Pericardium fibroblast (primary cell): ENCODE data around the gene HARS1. TPM values are rescaled to one million over a fixed set of nuclear protein-coding genes. Genes with fewer than 3 reads are reported as not detected.

Experiments
- total RNA-seq: library from RNA; depleted of rRNA; stranded (reverse); fragments of >200 nt; gene quantifications from 2 replicates; pipeline ENCODE4 v1.2.3, GENCODE V29; 2015

Gene HARS1, protein sequence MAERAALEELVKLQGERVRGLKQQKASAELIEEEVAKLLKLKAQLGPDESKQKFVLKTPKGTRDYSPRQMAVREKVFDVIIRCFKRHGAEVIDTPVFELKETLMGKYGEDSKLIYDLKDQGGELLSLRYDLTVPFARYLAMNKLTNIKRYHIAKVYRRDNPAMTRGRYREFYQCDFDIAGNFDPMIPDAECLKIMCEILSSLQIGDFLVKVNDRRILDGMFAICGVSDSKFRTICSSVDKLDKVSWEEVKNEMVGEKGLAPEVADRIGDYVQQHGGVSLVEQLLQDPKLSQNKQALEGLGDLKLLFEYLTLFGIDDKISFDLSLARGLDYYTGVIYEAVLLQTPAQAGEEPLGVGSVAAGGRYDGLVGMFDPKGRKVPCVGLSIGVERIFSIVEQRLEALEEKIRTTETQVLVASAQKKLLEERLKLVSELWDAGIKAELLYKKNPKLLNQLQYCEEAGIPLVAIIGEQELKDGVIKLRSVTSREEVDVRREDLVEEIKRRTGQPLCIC
- 51.8 and 56.4 TPM in 2 replicates for total RNA-seq

DNA sequence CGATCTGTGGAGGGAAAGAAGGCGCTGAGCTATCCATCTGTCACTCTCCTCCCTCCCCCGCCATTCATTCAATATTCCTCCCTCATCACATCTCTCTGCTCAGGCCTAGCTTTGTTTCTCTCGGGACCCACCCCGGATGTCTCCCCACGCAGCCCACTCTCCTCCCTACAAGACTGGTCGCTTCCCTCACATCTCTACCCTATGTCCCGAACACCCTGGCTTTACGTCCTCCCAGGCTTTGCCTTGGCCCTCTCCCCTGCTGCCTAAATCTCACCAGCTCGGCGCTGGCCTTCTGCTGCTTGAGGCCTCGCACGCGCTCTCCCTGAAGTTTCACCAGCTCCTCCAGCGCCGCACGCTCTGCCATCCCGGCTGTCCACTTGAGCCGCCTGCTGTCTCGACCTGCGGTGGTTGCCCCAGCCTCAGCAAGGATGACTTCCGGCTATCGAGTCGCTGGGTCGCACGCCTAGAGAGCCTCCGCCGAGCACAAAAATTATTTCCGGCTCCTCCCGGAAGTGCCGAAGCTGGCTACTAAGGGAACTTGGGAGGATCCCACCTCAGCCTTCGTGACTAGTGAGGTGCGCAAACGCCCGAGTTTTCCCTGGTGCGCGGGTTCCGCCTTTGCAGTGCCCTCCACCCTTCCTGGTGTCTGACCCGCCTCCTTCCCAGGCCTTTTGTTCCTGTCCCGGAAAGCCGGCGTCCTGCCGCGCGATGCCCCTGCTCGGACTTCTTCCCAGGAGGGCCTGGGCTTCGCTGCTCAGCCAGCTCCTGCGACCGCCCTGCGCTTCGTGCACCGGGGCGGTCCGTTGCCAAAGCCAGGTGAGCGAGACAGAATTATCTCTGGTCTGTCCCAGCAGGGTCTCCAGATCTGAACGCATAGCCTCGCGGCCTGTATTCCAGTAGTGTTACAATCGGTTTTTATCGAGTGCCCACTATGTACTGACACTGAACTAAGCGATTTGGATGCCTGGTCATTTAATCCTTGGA lies at the start of gene HARS1, which contains the start of gene HARS2:
Gene HARS1, minus strand, starts transcription at position 430 of the 984 bp plus-strand sequence. Its CDS starts 66 bp downstream, at position 364.
Gene HARS2, plus strand, starts transcription at position 515 of the 984 bp plus-strand sequence. Its CDS starts 194 bp downstream, at position 709.

DNA sequence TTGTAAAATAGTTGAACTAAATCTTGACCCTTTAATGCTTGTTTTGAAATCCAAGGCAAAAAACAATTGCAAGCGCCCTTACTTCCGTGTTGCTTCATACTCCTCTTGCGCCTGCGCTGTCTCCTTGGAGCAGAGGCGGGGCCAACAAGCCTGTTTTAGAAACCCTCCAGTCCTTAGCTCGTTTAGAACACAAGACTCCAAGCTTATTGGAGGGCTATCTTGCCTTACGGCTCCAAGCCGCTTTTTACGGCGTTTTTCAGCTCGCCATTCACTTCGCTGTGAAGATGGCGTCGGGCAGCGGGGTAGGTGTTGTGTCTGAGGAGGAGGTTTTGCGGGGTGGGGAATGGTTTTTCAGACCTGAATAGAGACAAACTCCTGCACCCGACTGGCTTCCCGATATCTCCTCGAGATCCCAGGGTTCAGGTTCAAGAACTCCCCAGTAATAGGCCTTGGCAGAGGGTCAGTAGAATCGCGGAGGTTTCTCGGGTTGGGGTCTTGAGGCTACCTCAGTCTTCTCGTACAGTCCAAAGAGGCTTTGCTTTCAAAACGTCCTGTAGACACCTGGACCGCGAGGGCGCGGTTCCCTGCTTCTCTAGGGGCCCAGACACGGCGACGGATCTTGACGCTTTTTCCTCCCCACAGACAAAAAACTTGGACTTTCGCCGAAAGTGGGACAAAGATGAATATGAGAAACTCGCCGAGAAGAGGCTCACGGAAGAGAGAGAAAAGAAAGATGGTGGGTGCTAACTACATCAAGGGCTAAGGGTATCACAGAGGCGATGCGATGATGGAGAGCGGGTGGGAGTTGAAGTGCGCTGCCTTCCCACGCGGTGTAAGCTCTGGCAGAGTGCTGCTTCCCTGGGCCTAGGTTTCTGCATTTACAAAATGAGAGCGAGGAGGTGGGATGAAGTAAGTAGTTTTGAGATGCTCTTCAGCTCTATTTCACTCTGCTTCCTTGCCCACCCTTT lies 9.3 kb upstream of the HARS1 start, which contains the start of gene ZMAT2:
Gene ZMAT2, plus strand, starts transcription at position 271 of the 968 bp plus-strand sequence. Its CDS starts 14 bp downstream, at position 285.

DNA sequence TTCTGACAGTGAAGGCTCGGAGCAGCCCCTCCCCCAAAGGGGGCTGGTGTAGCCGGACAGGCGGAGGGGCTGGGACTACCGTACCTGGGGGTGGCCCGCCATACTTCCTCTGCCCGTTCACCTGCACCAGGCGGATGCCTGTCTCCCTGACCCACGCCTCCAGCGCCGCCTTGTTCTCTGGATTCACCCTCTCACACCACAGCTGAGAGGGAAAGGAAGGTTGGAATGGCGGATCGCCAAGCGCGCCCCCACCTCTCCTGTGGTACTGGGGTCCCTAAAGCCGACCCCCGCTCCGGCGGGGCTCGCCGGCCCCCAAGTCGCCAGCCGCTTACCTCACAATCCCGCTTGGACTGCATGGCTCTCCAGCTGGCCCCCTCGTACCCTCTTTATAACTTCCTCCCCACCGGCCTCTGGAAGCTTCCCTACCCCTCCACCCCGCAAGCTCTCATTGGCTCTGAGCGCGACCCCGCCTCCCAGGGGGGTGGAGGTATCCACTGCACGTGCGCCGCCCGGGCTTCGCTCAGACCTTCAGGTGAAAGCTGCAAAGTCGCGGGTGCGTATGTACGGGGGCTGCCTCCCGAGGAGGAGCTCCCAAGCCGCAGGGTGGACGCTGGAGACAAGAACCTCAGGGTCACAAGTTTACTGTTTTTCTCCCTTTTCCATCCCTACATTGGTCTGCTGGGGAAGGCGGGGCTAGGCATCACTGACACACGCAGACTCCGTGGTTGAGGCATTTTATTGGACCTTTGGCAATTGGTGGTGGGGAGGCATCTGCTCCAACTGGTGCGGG lies 17.8 kb downstream of the HARS1 start, which contains the start of gene DND1:
Gene DND1, minus strand, starts transcription at position 390 of the 790 bp plus-strand sequence. Its CDS starts 34 bp downstream, at position 356.

DNA sequence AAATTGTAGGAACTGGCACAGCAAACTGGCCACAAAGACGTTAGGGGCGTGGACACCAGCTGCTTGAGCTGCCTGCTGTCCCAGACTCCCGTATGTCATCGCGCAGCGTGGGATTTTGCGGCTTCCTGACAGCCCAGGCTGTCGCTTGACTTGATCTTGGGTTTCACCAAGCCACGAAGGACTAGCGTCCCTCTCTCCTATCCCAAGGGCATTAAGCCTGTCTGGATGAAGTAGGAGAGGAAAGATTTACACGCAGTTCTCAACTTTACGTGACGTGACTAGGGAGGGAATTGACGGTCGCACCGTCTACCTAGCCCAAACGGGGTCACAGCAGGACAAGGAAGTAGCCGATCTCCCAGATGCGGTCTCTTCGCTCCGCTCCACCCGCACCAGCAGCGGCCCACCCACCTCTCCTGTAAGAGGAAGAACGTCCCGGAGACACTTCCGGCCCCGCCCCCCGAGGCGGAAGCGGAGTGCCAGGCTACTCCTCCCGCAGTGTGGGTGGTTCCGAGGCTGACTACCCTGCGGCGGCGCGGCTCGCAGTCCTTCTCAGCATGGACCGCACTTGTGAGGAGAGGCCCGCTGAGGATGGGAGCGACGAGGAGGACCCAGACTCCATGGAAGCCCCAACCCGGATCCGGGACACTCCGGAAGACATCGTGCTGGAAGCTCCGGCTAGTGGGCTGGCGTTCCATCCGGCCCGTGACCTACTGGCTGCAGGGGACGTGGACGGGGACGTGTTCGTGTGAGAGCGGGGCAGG lies 26.6 kb downstream of the HARS1 start, which contains the start of gene WDR55:
Gene WDR55, plus strand, starts transcription at position 546 of the 761 bp plus-strand sequence. Its CDS starts 9 bp downstream, at position 555.

DNA sequence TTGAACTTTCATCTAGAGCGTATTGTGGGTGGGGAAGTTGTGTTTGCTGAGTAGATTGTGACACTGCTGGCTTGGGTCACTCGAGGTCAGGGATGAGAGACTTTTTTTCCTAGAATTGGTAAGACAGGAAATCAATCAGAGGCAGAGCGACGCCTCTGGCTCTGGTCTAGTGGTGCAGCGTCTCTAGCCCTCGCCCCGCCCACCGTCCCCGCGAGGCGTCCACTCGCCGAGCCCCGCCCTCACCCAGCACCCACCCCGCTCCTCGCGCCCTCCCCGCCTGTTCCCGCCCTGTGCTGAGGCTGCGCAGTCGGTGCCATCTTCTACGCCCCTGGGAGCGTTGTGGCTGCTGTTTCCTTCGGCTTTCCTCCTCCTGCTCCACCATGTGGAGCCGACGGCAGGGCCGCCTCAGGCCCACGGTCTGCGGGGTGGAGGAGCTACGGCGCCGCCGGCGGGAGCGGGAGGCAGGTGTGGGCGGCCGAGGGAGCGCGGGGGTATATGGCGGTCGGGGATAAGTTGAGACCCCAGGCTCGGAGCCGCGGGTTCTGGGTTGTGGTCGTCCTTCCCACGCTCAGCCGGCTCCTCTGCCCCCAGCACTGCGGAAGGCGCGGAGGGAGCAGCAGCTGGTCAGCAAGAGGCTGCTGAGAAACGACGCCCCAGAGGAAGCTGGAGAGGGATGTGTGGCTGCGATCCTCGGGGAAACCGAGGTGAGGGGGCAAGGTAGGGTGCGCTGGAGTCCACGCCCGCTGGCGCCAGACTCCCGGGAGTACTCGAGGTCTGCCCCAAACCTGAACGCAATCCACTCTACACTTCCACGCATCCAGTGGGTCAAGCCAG lies 51.8 kb downstream of the HARS1 start, which contains the start of gene TMCO6:
Gene TMCO6, plus strand, starts transcription at position 304 of the 834 bp plus-strand sequence. Its CDS starts 77 bp downstream, at position 381.

DNA sequence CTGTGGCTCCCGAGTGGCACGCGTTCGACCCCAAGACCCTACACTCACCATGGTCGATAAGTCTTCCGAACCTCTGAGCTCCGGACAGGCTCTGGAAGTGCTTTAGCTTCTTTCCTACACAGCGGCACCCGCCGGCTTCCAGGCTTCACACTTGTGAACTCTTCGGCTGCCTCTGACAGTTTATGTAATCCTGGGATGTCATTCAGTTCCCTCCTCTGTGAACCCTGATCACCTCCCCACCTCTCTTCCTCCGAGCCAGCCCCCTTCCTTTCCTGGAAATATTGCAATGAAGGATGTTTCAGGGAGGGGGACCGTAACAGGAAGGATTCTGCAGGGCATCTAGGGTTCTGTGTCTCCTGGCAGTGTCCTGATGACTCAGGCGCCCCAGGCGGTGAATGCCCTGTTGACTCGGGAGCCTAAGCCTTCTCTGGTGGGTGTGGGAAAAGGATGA lies 58.1 kb downstream of the HARS1 start, which contains the start of gene CD14:
Gene CD14, minus strand, starts transcription at position 155 of the 451 bp plus-strand sequence. Its CDS starts 104 bp downstream, at position 51.

Other genes with a start within 250 kb of the HARS1 start
- 1.4 and 7.2 TPM in 2 replicates for gene EIF4EBP3, start 143.7 kb downstream of the HARS1 start, total RNA-seq
- gene SRA1, start 133.9 kb downstream of the HARS1 start, total RNA-seq = 18.2 and 42.6 TPM in 2 replicates
- gene APBB3, start 126.8 kb downstream of the HARS1 start, total RNA-seq = 11.1 and 16.0 TPM in 2 replicates
- 29.9 and 37.6 TPM in 2 replicates for gene SLC35A4, start 126.5 kb downstream of the HARS1 start, total RNA-seq
- gene CD14, start 58.2 kb downstream of the HARS1 start, total RNA-seq = 0.17 and 4.3 TPM in 2 replicates
- gene TMCO6, start 51.9 kb downstream of the HARS1 start, total RNA-seq = 8.6 and 11.8 TPM in 2 replicates
- 52.4 and 86.2 TPM in 2 replicates for gene NDUFA2, start 43.7 kb downstream of the HARS1 start, total RNA-seq
- 49.4 and 66.8 TPM in 2 replicates for gene IK, start 43.5 kb downstream of the HARS1 start, total RNA-seq
- gene WDR55, start 26.5 kb downstream of the HARS1 start, total RNA-seq = 11.1 and 14.2 TPM in 2 replicates
- not detected in 2 replicates for gene DND1, start 17.8 kb downstream of the HARS1 start, total RNA-seq
- gene HARS2, start 85 bp upstream of the HARS1 start, total RNA-seq = 15.4 and 18.9 TPM in 2 replicates
- gene ZMAT2, start 9.1 kb upstream of the HARS1 start, total RNA-seq = 26.7 and 33.5 TPM in 2 replicates
- gene PCDHA1, start 94.8 kb upstream of the HARS1 start, total RNA-seq = not detected in 2 replicates
- not detected in 2 replicates for gene PCDHA2, start 103.5 kb upstream of the HARS1 start, total RNA-seq
- gene PCDHA3, start 109.7 kb upstream of the HARS1 start, total RNA-seq = 0.12 TPM in 1 of 2 replicates, not detected in the other
- 0.23 TPM in 1 of 2 replicates, not detected in the other for gene PCDHA4, start 115.7 kb upstream of the HARS1 start, total RNA-seq
- under 0.01 TPM in 1 of 2 replicates, not detected in the other for gene PCDHA5, start 130.2 kb upstream of the HARS1 start, total RNA-seq
- gene PCDHA6, start 136.6 kb upstream of the HARS1 start, total RNA-seq = 0.17 and 0.35 TPM in 2 replicates
- gene PCDHA7, start 142.9 kb upstream of the HARS1 start, total RNA-seq = 0.09 and 0.12 TPM in 2 replicates
- 0.09 TPM in 1 of 2 replicates, not detected in the other for gene PCDHA8, start 149.8 kb upstream of the HARS1 start, total RNA-seq
- gene PCDHA9, start 157.0 kb upstream of the HARS1 start, total RNA-seq = not detected in 2 replicates
- gene PCDHA10, start 164.5 kb upstream of the HARS1 start, total RNA-seq = under 0.01 TPM in 2 replicates
- not detected in 2 replicates for gene PCDHA11, start 177.6 kb upstream of the HARS1 start, total RNA-seq
- not detected in 2 replicates for gene PCDHA12, start 183.9 kb upstream of the HARS1 start, total RNA-seq
- gene PCDHA13, start 190.8 kb upstream of the HARS1 start, total RNA-seq = not detected in 2 replicates
- gene PCDHAC1, start 234.9 kb upstream of the HARS1 start, total RNA-seq = under 0.01 and 0.34 TPM in 2 replicates